HG03097 (cell line): ENCODE measurements around the gene SAMM50.

Experiments
- ATAC-seq: cut with Tn5 transposase; IDR thresholded peaks from one replicate; pipeline ENCODE4 v1.9.1; 2021; ENCODE audit not compliant: unreplicated experiment, low FRiP score

Gene SAMM50

DNA sequence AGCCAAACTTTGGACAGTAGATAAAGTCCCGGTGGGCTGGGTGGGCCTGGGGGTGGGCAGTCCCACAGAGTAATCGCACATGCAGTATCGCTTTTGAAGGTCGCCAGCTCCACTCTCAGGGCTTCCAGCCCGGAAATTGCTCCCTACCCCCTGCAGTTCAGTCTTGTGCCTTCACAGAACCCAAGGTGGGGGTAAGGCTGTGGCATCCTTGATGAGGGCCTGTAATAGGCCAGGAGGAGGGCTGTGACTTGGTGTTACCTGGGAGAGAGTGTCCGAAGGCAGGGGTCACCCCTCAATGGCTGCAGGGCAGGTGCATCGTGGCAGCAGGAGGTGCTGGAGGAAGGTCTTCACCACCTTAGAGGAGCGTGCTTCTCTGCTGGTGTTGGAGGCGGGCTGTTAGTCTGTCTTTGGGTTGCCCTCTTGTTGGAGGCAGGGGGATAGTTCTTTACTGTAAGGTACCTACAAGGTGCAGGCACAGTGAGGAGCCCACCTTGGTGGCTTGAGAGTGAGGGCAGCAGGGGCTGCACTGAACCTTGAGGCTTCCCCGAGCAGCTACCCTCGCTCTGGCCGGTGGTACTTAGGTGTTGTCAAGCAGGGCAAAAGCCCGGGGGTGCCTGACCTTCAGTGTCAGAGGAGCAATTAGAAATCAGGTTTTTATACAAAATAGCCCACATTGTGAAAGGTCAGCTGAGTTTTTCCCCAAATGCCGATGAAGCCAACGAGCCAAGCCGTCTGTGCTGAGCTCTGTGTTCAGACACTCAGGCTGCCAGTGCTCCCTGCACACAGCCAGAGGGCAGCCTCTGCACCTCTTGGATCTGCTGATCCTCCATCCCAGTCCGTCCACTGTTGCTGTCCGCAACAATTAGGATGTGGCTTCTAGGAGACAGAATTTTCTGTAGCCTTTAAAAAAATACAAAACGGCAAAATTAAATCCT lies 21.9 kb downstream of the SAMM50 start:
- no peak for ATAC-seq

DNA sequence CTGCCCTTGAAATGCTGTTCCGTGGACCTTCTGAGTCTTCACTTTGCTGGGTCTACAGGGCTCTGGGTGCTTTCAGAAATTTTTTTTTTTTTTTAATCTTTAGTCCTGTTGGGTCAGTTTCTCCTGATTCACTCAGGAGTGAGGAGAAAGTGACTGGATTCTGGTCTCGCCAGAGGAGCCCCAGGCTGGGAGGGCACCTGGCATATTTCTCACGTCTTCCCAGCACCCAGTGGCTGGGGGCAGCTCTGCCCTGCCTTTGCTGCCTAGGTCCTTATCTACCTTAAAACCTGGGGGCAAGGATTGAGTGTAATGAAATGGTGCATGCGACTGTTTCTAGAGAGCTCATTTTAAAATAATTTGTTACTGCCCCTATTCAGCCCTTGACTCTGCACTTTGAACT lies 23.3 kb downstream of the SAMM50 start:
- no peak for ATAC-seq

DNA sequence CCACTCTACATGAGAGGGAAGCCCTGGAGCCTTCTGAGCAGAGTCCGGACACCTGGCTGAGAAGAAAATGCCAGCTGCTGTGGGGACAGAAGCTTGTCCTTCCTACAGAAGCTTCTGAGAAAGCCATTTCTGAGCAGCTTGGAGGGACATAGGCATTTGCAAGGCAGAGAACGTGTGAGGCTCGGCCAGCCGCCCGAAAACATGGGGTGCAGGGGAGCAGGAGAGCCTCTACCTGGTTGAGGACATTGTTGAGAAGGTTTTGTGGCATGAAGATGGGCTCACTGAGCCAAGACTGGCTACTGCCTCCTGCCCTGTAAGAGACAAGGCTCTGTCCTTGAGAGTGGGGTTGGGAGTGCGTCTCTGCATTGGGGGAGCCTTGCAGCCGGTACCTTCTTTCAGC lies 25.3 kb downstream of the SAMM50 start:
- ATAC-seq = no peak

- no peak for ATAC-seq
These were observed 25.8 kb downstream of the SAMM50 start for GRCh38 chr22:43980996-43981395.

DNA sequence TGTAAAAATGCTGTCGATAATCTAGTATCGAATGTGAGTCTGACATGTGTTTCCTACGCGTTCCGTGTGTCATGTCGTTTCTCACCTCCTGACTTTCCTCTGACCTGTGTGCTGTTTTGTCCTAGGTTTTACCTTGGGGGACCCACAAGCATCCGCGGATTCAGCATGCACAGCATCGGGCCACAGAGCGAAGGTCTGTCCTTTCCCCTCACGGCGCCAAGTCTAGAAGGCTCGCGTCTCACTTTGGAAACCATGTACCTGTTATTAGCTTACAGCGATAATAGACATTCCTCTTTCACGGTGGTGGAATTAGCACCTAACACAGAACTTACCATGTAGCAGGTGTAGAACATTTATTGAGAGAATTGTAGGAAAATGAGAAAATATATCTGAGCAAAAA lies 28.6 kb downstream of the SAMM50 start:
- no peak for ATAC-seq

DNA sequence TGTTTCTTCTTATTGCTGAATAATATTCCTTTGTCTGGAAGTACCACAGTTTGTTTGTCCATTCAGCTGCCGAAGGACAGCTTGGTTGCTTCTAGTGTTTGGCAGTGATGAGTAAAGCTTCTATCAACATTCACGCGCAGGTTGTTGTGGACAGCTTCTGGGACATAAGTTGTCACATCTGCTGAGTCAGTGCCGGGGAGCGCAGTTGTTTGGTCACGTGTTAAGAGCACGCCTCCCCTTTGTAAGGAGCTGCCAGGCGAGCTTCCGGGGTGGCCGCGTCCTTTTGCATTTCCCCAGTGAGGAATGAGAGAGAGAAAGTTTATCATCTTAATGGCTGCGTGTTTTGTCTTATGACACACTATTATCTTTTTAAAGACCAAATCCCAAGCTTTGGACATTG lies 30.3 kb downstream of the SAMM50 start:
- no peak for ATAC-seq

- no peak for ATAC-seq
These were observed 33.0 kb downstream of the SAMM50 start for GRCh38 chr22:43988116-43988820.

GRCh38 chr22:43988960-43989359 lies 33.7 kb downstream of the SAMM50 start:
- ATAC-seq = no peak

DNA sequence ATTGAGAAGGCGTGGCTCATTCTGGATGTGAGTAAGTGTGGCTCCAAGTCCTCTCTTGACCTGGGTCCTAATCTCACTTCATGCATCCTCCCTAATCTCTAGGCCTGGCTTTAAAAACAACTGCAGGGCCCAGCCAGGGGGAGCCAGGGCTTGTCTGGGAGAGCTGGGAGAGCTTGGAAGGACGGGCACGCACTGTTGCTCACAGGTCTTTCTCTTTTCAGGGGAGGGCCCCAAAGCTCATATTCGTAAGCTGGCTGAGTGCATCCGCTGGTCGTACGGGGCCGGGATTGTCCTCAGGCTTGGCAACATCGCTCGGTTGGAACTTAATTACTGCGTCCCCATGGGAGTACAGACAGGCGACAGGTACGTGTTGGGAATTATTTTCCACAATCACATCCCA lies 34.8 kb downstream of the SAMM50 start:
- ATAC-seq = no peak

- no peak for ATAC-seq
These were observed 36.2 kb downstream of the SAMM50 start for GRCh38 chr22:43991316-43992020.

DNA sequence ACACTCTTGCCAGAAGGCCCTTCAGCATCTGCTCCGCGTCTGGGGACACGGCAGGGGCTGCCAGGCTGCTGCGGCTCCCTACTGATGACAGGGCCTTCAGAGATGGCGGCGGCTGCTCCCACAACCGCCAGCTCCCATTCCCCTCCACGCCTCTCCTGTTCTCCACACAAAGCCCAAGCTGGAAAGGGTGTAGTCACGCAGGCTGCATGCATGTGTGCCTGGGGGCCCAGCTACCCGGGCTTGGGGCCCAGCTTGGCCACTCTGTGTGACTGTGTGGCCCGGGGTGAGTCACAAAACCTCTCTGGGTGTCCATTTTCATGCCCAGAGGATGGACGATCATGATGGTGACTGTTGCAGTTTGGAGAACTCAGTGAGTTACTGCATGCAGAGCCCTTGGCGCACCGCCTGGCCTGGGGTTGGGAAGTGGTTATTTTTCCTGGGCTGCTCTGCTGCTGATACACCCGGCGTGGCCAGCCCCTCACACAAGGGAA lies 37.1 kb downstream of the SAMM50 start:
- no peak for ATAC-seq

DNA sequence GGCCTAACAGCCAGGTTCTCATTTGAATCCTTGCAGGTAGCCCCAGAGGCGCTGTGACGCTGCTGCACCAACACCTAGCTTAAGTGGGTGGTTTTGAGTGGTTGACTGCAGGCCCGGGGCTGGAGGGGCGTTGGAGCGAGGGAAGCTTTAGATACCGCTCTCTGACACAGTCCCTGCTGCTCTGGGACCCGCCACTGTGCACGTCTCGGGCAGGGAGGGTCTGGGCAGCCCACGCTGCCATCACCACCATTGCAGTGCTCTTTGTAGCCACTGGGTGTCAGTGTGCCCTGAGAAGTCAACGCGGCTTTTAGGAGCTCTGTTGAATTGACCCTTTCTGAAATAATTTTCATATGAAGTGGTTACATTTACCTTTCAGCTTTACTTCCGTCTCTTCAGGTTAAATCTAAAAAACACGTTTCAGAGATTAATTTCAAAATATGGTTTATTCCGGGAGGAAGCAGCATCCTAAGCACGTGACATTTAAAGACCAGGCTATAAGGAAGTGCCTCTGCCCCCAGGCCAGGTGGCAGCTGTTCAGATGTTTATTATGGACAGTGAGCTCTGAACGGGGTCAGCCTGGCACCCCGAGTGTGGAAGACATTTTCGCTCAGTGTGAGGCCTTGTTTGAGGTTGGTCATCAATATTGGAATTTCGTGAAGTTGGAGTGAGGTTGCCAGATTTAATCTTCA lies 38.0 kb downstream of the SAMM50 start:
- no peak for ATAC-seq

- ATAC-seq = no peak
These were observed 38.8 kb downstream of the SAMM50 start for GRCh38 chr22:43994006-43994405.

GRCh38 chr22:43994416-43994815 lies 39.2 kb downstream of the SAMM50 start:
- ATAC-seq = no peak

GRCh38 chr22:43995057-43995685 lies 39.9 kb downstream of the SAMM50 start:
- ATAC-seq = no peak

- ATAC-seq = no peak
These were observed 40.5 kb downstream of the SAMM50 start for GRCh38 chr22:43995798-43996169.

- no peak for ATAC-seq
These were observed 41.1 kb downstream of the SAMM50 start for GRCh38 chr22:43996170-43996980.

- no peak for ATAC-seq
These were observed 41.7 kb downstream of the SAMM50 start for GRCh38 chr22:43996981-43997265.

GRCh38 chr22:43998679-43999264 lies 43.5 kb downstream of the SAMM50 start:
- no peak for ATAC-seq
